Mesendoderm (in vitro differentiated cells): ENCODE data around the gene GPR119.
A peak's percentile ranks its signal among the peaks of the same experiment; 100 is the strongest.

Experiments
- DNase-seq: peaks from one replicate; pipeline ENCODE4 v3.0.0; 2013
- H2AK5ac ChIP-seq: 2 replicates; pipeline ENCODE4 v1.6.1; 2013; ENCODE audit warnings: low read length, inconsistent platforms
- H2BK120ac ChIP-seq: 2 replicates; pipeline ENCODE4 v1.6.1; 2013; ENCODE audit warnings: low read depth, mild to moderate bottlenecking, low read length, moderate library complexity, mixed read lengths
- H2BK15ac ChIP-seq: replicated peaks from 2 replicates; pipeline ENCODE4 v1.6.1; 2013; ENCODE audit warnings: low read depth, mild to moderate bottlenecking, moderate library complexity
- H2BK5ac ChIP-seq: 2 replicates; pipeline ENCODE4 v1.6.1; 2013; ENCODE audit warnings: low read length, inconsistent platforms
- H3K18ac ChIP-seq: 2 replicates; pipeline ENCODE4 v1.6.1; 2013; ENCODE audit warnings: mild to moderate bottlenecking, low read length, mixed read lengths
- H3K23ac ChIP-seq: one replicate; pipeline ENCODE4 v1.6.1; 2013; ENCODE audit warnings: low read length
- H3K27ac ChIP-seq: 2 replicates; pipeline ENCODE4 v1.5.1; 2013; ENCODE audit warnings: low read depth, mild to moderate bottlenecking, inconsistent platforms, low read length, moderate library complexity
- H3K27me3 ChIP-seq: 2 replicates; pipeline ENCODE4 v1.6.1; 2013; ENCODE audit warnings: low read length, control low read depth, mild to moderate bottlenecking, inconsistent platforms; ENCODE audit not compliant: insufficient read depth, poor library complexity
- H3K36me3 ChIP-seq: 2 replicates; pipeline ENCODE4 v1.6.1; 2013; ENCODE audit warnings: low read length, inconsistent platforms; ENCODE audit not compliant: control insufficient read depth, insufficient read depth
- H3K4ac ChIP-seq: one replicate; pipeline ENCODE4 v1.6.1; 2013; ENCODE audit warnings: low read depth, mild to moderate bottlenecking, low read length, moderate library complexity
- H3K4me1 ChIP-seq: 2 replicates; pipeline ENCODE4 v1.6.1; 2013; ENCODE audit warnings: low read depth, low read length, inconsistent platforms; ENCODE audit not compliant: control insufficient read depth
- H3K4me2 ChIP-seq: 2 replicates; pipeline ENCODE4 v1.6.1; 2013; ENCODE audit warnings: low read length
- H3K4me3 ChIP-seq: 2 replicates; pipeline ENCODE4 v1.5.1; 2013; ENCODE audit warnings: mild to moderate bottlenecking, low read length
- H3K56ac ChIP-seq: one replicate; pipeline ENCODE4 v1.6.1; 2013; ENCODE audit warnings: low read length
- H3K79me1 ChIP-seq: 2 replicates; pipeline ENCODE4 v1.6.1; 2013; ENCODE audit warnings: low read length, inconsistent platforms
- H3K79me2 ChIP-seq: 2 replicates; pipeline ENCODE4 v1.6.1; 2013; ENCODE audit warnings: mild to moderate bottlenecking, low read length; ENCODE audit not compliant: control insufficient read depth, insufficient read depth
- H3K9ac ChIP-seq: 2 replicates; pipeline ENCODE4 v1.6.1; 2013; ENCODE audit warnings: low read length, inconsistent platforms
- H4K5ac ChIP-seq: one replicate; pipeline ENCODE4 v1.6.1; 2013; ENCODE audit warnings: low read length
- H4K8ac ChIP-seq: one replicate; pipeline ENCODE4 v1.6.1; 2013; ENCODE audit warnings: low read depth, mild to moderate bottlenecking, control low read depth, low read length, moderate library complexity
- WGBS: extraction: QIAGEN DNeasy Blood & Tissue Kit; methylation state at CpG from one replicate; pipeline ENCODE4 v1.1.7; 2013; ENCODE audit warnings: low lambda C conversion rate, missing lambda C conversion rate; ENCODE audit not compliant: insufficient coverage; ENCODE audit errors: extremely low coverage; 5-methylcytosine and 5-hydroxymethylcytosine counted together

GPR119 gene

GRCh38 chrX:130416785-130417184 lies 31.3 kb upstream of the GPR119 start:
- Histone ChIP-seq H3K4me2 (no peak overlapping the region), H2BK5ac (no peak overlapping the region), H2BK15ac (no peak overlapping the region), H3K79me1 (no peaks in the 10 kb centered on the region), H3K27ac (no peak overlapping the region), H4K5ac (no peak overlapping the region), H3K79me2 (no peaks in the 10 kb centered on the region), H3K18ac (no peak overlapping the region), H3K23ac (no peak overlapping the region), H2BK120ac (no peak overlapping the region), H3K36me3 (no peaks in the 10 kb centered on the region), H3K56ac (no peak overlapping the region), H4K8ac (no peak overlapping the region), H3K4me3 (no peak overlapping the region), H2AK5ac (no peak overlapping the region), H3K27me3 (no peaks in the 10 kb centered on the region), H3K9ac (no peak overlapping the region), H3K4me1 (no peaks in the 10 kb centered on the region), H3K4ac (no peak overlapping the region)
- no CpG with 5 or more reads among the region's 4 CpGs for WGBS
- DNase-seq = no peak

- no peaks in the 10 kb centered on the region for H3K79me2 ChIP-seq
- no peak overlapping the region for H4K8ac ChIP-seq
- H3K4me3 ChIP-seq = no peak overlapping the region
- no peak overlapping the region for H2BK15ac ChIP-seq
- no peak overlapping the region for H3K56ac ChIP-seq
- H3K4me2 ChIP-seq = no peak overlapping the region
- no peak overlapping the region for H3K4ac ChIP-seq
- H3K9ac ChIP-seq = no peak overlapping the region
- no peak overlapping the region for H2BK5ac ChIP-seq
- H3K27ac ChIP-seq = no peak overlapping the region
- H3K4me1 ChIP-seq = no peaks in the 10 kb centered on the region
- WGBS = no CpG with 5 or more reads among the region's 7 CpGs
- H3K18ac ChIP-seq = no peak overlapping the region
- H3K23ac ChIP-seq = no peak overlapping the region
- DNase-seq = no peak
- H3K79me1 ChIP-seq = no peaks in the 10 kb centered on the region
- no peak overlapping the region for H2AK5ac ChIP-seq
- no peaks in the 10 kb centered on the region for H3K27me3 ChIP-seq
- H3K36me3 ChIP-seq = peaks cover 3% of the 10 kb centered on the region
- no peak overlapping the region for H2BK120ac ChIP-seq
- H4K5ac ChIP-seq = no peak overlapping the region
Observed at GRCh38 chrX:130415201-130415600, 29.7 kb upstream of the GPR119 start.

- H3K4me3 ChIP-seq = no peak overlapping the region
- no CpG with 5 or more reads among the region's 5 CpGs for whole genome bisulfite sequencing
Observed at GRCh38 chrX:130414800-130415199, 29.3 kb upstream of the GPR119 start.

GRCh38 chrX:130413415-130413814 lies 27.9 kb upstream of the GPR119 start:
- Histone ChIP-seq H3K79me1 (no peaks in the 10 kb centered on the region), H3K4me1 (no peaks in the 10 kb centered on the region), H3K27ac (no peak overlapping the region), H2BK15ac (no peak overlapping the region), H3K56ac (no peak overlapping the region), H3K36me3 (peaks cover 3% of the 10 kb centered on the region), H3K23ac (no peak overlapping the region), H2AK5ac (no peak overlapping the region), H3K4me2 (no peak overlapping the region), H3K4ac (no peak overlapping the region), H3K27me3 (no peaks in the 10 kb centered on the region), H2BK5ac (no peak overlapping the region), H2BK120ac (no peak overlapping the region), H4K5ac (no peak overlapping the region), H3K79me2 (no peaks in the 10 kb centered on the region), H3K4me3 (no peak overlapping the region), H3K18ac (no peak overlapping the region), H3K9ac (no peak overlapping the region), H4K8ac (no peak overlapping the region)
- DNase-seq = no peak
- no CpG with 5 or more reads among the region's 2 CpGs for WGBS

More at GRCh38 chrX:130414800-130415199, 29.3 kb upstream of the GPR119 start:
- DNase-seq = no peak
- no peak overlapping the region for H3K27ac ChIP-seq
- no peak overlapping the region for H2BK15ac ChIP-seq
- no peak overlapping the region for H4K5ac ChIP-seq
- H2BK5ac ChIP-seq = no peak overlapping the region
- no peak overlapping the region for H2BK120ac ChIP-seq
- H4K8ac ChIP-seq = no peak overlapping the region
- no peak overlapping the region for H3K23ac ChIP-seq
- H3K56ac ChIP-seq = no peak overlapping the region
- no peaks in the 10 kb centered on the region for H3K27me3 ChIP-seq
- H3K79me2 ChIP-seq = no peaks in the 10 kb centered on the region
- no peaks in the 10 kb centered on the region for H3K79me1 ChIP-seq
- no peaks in the 10 kb centered on the region for H3K4me1 ChIP-seq
- H3K36me3 ChIP-seq = peaks cover 3% of the 10 kb centered on the region
- no peak overlapping the region for H3K18ac ChIP-seq
- H3K9ac ChIP-seq = no peak overlapping the region
- no peak overlapping the region for H3K4ac ChIP-seq
- H2AK5ac ChIP-seq = no peak overlapping the region
- H3K4me2 ChIP-seq = no peak overlapping the region

- Histone ChIP-seq H4K8ac (no peak overlapping the region), H3K4me3 (peak overlapping the region; percentile 52), H2BK120ac (no peak overlapping the region), H3K4me2 (peak overlapping the region; percentile 67), H3K27ac (no peak overlapping the region), H3K56ac (peak overlapping the region; percentile 81), H3K79me2 (peaks cover 3% of the 10 kb centered on the region), H3K79me1 (no peaks in the 10 kb centered on the region), H3K36me3 (no peaks in the 10 kb centered on the region), H3K27me3 (no peaks in the 10 kb centered on the region), H3K18ac (no peak overlapping the region), H2AK5ac (no peak overlapping the region), H2BK15ac (no peak overlapping the region), H2BK5ac (no peak overlapping the region), H3K4ac (peak overlapping the region; percentile 68), H4K5ac (no peak overlapping the region), H3K23ac (no peak overlapping the region), H3K9ac (peak overlapping the region; percentile 74), H3K4me1 (no peaks in the 10 kb centered on the region)
- WGBS = no CpG with 5 or more reads among the region's 13 CpGs
- DNase-seq = no peak
Observed at GRCh38 chrX:130402208-130402684, 16.8 kb upstream of the GPR119 start.
